Right lobe of liver (tissue), 4 donors: ENCODE data around the gene PDIK1L.

Source experiments
- CTCF ChIP-seq, 4 donors: fragments of 200-600 bp in 3 of 4; fragments of 450-650 bp in 1 of 4; IDR thresholded peaks; one replicate each; pipeline versions ENCODE4 v1.5.1 to v1.8.0; 2016 to 2022; ENCODE audit warnings: antibody characterized with exemption in 4 of 4, mild to moderate bottlenecking in 2 of 4
- POLR2A ChIP-seq: fragments of 450-650 bp; IDR thresholded peaks from one replicate; pipeline ENCODE4 v1.6.1; 2017; ENCODE audit warnings: antibody characterized with exemption, mild to moderate bottlenecking
- donor health status: DM: no; HTN: no; CAD: no.
- donor health status: DM: no; HTN: no; CAD: no.
- donor health status: DM: no; HTN: yes; CAD: no.

GRCh38 chr1:26125946-26126320 is 14.3 kb downstream of the PDIK1L start:
- TF ChIP-seq CTCF (IDR thresholded peaks at IDR 0.05) (no peak), POLR2A (no peak)
